ENCODE measurements around the gene SEC16A.

DNA sequence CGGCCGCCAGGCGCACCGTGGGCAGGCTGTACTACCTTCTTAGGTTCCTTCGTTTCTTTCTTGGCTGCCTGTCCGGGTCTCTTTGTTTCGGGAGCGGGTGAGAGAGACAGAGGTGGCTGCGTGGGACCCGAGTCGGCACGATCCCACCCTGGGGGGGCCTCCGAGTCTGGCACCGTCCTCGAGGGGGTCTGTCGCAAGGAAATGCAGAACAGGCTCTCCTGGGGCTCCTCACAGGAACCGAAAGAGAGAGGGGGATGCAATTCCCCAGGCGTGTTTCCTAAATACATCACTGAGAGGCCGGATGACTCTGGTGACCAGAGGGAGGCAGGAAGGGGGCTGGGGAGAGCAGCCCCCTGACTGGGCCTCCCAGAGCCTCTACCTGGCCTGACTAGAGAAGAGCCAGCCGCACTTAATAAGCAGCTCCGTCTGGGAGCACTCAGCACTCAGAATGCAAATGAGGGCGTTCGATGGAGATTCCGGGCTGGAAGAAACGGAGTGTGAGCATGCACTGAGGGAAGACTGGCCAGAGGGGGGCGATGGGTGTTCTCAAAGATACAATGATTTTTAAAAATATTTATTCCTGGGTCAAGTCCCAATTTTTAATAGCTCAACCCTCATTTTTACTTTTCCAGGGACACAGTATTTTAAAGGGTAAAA lies 31.5 kb downstream of the SEC16A start:
- no peak for TF ChIP-seq FOXP2 (optimal IDR thresholded peaks at IDR 0.05; ENCODE audit: control extremely low read depth, extremely low read length, insufficient read depth)
- no peak for TF ChIP-seq POLR2AphosphoS5 (IDR thresholded peaks at IDR 0.05; ENCODE audit: borderline replicate concordance, low read depth, low read length)
- no peak for TF ChIP-seq EZH2 (IDR thresholded peaks at IDR 0.05)

All from SK-N-MC (cell line).